Stimulated activated CD4-positive, alpha-beta T cell treated with anti-CD3 and anti-CD28 coated beads, Interleukin-1b, Interleukin-23, amount 100 ng/mL, for 4 hours (primary cell): Measurements from ENCODE around the gene RHOC.
"Not testable (repeated sequence)": the region's sequence is repeated elsewhere in the genome, so short reads cannot be mapped to it uniquely, and the experiment has no call there.

ENCODE experiments used
- DNase-seq, 2 donors: peaks; one replicate each; pipeline ENCODE4 v3.0.0-alpha.2; 2020; ENCODE audit warnings: low read depth in 2 of 2

Gene RHOC

DNA sequence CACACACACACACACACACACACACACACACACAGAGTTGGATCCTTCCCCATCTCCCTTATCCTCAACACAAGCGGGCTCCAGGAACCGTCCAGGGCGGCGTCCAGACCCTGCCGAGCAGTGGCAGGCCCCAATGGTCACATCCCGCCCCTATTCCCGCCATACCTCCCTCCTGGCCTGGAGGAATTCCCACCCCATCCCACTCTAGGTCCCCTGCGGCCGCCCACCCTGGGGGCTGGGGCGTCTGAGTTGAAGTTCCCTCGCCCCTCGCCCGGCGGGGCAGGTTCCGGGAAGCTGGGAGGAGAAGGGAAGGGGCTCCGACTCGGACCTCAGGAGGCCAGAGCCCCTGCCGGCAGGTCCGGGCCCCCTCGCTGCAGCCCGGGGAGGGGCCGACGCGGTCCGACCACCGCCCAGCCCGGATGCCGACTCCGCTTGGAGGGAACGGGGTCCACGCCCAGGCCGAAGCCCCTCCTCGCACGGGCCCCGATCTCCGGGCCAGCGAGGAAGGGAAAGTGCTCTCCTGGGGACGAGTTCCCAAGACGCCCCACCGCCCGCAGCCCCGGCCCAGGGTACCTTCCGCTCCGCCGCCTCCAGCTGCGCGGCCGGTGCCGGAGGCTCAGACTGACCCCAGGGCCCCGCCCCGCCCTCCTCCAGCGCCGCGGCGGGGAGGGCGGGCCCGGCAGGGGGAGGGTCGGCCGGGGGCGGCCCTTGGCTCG, at the start of gene RHOC:
Gene RHOC, minus strand, starts transcription at position 623 of the 716 bp plus-strand sequence. CDS start 3,328 bp downstream, outside the sequence.
- no peak for DNase-seq

DNA sequence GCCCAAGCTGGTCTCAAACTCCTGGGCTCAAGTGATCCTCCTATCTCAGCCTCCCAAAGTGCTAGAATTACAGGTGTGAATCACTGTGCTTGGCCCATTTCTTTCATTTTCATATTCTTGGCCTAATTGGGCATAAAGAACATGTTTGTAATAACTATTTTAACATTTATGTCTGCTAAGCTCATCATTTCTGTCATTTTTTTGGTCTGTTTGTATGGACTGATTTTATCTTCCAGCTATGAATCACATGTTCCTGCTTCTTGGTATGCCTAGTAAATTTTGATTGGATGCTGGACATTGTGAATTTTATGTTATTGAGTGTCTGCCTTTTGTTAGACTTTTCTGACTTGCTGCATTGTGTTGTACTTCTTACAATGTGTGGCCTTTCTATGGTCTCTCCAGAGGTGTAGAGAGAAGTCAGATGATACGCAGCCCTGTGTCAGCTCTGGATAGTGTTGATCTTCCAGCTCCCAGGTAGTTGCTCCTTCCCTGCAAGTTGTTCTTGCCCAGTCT, 47.2 kb upstream of the RHOC start:
- DNase-seq = no peak

DNA sequence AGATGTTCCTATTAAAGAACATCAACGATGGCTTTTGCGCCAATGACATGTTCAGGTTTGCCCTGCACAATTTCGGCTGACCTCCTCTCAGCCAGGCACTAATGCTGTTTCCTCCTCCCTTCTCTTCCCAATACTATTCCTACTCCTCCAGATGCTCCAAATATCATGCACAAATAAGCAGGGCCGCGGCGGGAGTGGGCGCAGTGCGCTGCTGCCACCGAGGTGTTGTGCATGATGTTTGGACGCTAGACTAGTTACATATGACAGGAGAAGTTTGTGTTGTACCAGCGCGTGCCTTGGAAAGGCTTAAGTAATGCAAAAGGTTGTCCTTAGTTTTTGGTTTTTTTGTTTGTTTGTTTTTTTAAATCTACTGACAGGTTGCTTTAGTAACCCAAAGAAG, 41.5 kb upstream of the RHOC start:
- no peak for DNase-seq

DNA sequence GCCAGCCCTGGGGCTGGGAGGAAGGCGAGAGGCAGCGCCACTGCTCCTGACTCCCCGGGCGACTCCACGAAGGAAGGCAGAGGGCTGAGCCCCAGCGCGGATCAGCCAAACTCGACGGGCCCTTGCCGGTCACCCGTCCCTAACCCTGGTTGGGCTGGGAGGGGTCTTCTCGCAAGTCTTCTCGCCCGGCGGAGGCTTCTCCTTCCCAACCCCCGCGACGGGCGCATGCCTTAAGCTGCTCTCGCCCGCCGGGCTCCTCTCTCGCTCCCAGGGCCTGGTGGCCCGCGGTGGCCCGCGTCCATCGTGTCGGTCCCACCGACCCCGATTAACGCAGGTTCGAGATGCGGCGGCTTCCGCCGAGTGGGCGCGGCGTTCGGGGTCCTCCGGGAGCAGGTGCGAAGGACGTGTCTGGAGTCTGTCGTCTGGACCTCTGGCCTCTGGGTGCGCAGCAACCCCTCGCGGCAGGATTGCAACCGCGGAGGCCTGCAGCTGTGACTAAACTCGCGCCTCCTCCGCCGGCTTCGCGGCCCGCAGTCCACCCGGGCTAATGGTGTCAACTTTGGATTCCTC, 37.2 kb upstream of the RHOC start:
- DNase-seq = no peak

DNA sequence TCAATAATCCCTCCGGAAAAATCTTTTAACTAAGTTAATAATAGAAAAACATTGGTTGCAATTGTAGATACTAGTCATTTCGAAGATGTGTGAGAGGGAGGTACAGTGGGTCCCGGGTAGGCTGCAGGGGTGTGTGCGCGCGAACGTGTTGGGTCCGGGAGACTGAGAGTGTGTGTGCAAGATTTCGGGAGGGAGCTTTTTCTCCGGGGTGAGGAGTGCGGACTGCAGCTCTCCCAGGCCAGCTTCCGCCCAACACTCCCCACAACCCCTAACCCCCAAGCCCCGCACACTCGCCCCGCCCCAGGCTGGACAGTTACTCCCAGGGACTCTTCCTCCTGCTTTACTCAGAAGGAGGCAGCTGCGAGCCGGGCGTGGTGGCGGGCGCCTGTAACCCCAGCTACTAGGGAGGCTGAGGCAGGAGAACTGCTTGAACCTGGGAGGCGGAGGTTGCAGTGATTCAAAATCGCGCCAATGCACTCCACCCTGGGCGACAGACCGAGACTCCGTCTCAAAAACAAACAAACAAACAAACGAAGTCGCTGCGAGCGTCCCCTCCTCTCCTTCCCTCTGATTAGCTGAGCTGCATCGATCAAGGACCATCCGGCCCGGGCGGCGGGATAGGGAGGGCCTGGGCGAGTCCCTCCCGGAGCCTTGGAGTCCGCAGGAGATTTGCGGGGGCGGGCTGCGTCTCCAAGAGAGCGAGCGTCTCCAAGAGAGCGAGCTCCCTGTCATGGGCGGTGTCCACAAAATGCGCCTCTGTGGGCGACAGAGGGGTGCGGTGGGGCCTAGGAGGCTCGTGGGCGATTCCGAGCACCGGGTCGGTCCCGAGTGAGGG, 36.5 kb upstream of the RHOC start:
- no peak for DNase-seq

DNA sequence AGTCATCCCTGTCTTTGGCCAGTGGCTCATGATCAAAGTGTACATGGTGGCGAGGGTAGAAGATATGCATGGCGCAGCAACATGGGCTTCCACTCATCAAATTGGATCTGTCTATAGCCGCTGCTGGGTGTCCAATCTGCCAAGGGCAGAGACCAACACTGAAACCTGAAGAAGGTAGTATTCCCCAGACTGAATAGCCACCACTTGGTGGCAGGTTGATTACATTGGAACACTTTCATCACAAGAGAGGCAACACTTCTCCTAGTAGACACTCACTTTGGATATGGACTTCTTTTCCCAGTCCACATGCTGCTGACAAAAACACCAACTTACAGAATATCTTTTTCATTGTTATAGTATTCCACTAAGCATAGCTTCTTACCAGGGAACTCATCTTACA, 30.6 kb upstream of the RHOC start:
- DNase-seq = no peak

DNA sequence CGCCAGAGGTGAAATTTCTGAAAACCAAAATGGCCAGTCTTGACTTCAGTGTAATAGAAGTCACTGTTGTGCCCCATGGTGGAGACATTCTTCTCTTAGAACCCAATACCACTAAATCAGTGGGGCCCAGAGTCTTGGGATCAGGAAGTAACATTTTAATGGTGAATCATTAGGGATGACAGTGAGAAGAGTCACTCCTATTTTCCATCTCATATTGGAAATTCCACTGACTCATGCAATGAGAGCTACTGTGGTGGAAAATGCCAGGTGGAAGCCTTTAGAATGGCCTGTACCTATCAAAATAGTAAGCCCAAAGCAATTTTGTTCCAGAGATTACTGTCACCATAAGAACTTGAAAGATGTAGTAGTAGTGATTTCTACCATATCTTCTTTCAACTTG, 28.8 kb upstream of the RHOC start:
- DNase-seq = no peak

DNA sequence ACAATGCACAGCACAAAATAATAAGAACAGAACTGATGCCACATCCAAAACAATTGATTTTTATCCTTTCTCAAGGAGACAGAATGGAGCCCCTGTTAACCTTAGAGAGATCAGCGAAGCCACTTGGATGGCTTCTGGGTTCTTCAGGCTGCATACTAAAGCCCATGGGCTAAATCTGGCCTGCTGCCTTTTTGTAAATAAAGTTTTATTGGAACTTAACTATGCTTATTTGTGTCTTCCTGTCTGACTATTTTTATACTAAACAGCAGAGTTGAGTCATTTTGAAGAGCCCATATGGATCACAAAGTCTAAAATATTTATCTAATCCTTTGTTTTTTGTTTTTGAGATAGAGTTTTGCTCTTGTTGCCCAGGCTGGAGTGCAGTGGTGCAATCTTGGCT, 24.5 kb upstream of the RHOC start:
- DNase-seq = no peak

DNA sequence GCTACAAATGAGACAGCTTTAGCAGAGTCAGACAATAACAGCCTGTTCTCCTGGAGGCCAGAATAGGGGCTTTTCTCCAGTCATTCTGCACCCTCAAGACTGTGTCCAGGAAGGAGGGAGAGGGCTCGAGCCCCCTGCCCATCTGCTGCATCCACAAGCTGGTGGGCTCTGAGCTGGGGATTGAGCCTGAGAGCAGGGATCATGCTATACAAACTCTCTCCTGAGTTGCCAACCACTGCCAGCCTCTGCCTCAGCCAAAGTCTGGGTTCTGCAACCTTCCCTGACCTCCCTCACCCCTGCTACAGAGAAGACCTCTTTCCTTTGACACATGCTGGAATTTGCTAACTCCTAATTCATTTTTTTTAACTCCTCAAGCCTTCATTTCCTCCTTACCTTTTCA, 23.0 kb upstream of the RHOC start:
- no peak for DNase-seq

DNA sequence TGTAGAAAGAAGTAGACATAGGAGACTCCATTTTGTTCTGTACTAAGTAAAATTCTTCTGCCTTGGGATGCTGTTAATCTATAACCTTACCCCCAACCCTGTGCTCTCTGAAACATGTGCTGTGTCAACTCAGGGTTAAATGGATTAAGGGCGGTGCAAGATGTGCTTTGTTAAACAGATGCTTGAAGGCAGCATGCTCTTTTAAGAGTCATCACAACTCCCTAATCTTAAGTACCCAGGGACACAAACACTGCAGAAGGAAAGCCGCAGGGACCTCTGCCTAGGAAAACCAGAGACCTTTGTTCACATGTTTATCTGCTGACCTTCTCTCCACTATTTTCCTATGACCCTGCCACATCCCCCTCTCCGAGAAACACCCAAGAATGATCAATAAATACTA, 22.1 kb upstream of the RHOC start:
- DNase-seq = not testable (repeated sequence)

DNA sequence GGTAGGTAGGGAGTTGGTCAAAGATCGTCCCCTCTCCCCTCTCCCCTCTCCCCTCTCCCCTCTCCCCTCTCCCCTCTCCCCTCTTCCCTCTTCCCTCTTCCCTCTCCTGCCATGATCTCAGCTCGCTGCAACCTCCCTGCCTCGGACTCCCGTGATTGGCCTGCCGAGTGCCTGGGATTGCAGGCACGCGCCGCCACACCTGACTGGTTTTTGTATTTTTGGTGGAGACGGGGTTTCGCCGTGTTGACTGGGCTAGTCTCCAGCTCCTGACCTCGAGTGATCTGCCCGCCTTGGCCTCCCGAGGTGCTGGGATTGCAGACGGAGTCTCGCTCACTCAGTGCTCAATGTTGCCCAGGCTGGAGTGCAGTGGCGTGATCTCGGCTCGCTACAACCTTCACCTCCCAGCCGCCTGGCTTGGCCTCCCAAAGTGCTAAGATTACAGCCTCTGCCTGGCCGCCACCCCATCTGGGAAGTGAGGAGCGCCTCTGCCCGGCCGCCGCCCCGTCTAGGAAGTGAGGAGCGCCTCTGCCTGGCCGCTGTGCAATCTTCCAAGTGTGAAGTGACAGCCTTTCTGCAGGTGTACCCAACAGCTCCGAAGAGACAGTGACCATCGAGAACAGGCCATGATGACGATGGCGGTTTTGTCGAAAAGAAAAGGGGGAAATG, 21.5 kb upstream of the RHOC start:
- not testable (repeated sequence) for DNase-seq

DNA sequence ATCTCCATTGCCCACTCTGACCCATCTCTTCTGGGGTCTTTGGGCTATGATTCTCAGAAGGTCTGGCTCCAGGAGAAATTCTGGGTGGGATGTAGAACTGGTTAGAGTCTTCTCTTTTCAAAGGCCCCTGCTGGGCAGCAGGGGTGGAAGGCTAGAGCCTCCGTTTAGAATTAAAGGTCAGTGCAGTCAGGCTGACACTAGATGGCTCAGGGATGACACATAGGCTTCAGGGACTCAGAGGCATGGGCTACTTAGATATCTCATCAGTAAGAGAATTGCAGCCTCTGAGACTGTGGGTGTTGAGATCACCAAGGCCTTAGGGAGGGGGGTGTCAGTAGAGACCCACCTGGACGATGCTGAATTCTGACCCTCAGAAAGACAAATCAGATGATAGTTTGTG, 20.8 kb upstream of the RHOC start:
- no peak for DNase-seq

DNA sequence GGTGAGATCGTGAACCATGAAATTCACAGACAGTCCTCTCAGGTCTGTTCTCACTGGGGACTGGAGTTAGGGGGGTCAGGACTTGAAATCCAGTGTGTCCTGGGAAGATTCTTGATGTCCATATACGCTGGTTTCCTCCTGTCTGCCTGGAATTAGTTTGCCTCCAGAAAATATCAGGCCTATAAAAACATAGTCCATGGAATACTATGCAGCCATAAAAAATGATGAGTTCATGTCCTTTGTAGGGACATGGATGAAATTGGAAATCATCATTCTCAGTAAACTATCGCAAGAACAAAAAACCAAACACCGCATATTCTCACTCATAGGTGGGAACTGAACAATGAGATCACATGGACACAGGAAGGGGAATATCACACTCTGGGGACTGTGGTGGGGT, 17.3 kb upstream of the RHOC start:
- DNase-seq = not testable (repeated sequence)

DNA sequence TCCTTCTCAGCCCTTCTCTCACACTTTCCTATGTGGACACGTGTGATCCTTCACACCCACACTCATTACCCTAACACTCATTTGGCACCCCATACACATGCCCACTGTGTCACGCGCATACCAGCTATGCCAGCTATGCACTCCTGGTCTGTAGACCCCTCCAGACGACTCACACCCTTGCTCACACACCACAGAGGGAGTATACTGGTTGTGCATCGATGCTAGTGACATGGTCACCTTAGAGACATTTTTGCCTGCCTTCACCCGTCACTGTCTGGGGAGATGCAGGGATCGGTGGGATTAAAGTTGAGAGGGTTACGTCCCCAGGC, 16.5 kb upstream of the RHOC start:
- no peak for DNase-seq

DNA sequence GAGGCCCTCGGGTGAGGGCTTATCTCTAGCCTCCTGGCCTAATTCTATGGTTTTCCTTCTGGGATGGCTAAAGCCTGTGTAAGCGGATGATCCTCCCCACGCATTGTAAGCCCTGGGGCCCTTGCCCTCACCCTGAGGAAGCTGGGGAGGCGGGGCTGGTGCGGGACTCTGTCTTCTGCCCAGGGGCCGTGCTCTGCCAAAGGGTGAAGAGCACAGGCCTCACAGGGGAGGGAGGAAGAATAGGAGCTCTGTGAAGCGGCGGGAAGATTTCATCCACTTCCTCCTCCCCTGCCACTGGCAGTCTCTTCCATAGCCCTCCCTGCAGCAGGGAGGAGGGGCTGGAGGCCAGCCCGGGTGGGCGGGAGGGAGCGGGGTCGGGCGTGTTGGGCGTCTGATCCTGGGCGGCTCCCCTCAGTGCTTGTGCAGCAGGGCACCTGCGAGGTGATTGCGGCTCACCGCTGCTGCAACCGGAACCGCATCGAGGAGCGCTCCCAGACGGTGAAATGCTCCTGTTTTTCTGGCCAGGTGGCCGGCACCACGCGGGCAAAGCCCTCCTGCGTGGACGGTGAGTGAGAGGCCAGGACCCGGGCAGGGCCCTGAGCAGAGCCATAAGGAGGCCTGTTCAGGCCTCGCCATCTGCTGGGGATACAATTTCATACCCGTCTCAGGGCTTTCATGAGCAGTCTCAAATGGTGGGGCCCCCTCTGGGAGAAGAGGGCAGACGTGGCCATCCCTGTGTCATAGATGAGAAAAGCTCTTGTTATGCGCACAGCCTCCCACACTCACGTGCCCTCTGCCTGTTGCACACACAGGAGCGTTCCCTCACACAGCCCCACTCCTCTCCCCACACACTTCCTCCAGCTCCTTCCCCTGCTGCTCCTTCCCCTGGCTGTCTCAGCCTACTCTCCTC, 15.9 kb upstream of the RHOC start:
- DNase-seq = no peak

DNA sequence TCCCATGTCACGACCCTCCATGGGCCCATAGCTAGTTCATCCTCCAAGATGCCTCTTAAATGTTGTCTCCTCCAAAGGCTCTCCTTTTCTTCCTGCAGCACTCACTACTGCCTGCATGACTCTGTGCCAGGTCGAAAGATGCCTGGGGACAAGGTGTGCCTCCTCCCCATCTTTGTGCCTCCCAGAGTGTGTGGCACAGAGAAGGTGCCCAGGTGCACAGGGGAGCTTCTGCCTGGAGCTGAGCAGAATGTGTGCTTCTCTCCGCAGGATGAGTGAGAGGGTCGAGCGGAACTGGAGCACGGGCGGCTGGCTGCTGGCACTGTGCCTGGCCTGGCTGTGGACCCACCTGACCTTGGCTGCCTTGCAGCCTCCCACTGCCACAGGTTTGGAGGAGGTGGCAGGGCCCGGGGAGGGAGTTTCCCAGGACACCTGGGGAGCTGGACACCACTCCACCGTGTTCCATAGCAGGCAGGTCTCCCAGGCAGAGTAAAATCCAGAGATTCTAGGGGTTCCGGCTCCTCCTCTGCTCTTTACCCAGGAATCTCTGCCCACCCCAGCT, 15.1 kb upstream of the RHOC start:
- DNase-seq = no peak

DNA sequence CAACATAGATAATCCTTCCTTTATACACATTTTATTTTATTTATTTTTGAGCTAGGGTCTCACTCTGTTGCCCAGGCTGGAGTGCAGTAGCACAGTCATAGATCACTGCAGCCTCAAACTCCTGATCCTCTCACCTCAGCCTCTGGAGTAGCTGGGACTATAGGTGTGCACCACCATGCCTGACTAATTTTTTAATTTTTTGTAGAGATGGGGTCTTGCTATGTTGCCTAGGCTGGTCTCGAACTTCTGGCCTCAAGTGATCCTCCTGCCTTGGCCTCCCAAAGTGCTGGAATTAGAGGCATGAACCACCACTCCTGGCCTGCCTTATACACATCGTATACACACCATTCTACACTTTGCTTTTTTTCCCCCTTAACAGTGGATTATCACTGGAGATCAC, 14.4 kb upstream of the RHOC start:
- not testable (repeated sequence) for DNase-seq

DNA sequence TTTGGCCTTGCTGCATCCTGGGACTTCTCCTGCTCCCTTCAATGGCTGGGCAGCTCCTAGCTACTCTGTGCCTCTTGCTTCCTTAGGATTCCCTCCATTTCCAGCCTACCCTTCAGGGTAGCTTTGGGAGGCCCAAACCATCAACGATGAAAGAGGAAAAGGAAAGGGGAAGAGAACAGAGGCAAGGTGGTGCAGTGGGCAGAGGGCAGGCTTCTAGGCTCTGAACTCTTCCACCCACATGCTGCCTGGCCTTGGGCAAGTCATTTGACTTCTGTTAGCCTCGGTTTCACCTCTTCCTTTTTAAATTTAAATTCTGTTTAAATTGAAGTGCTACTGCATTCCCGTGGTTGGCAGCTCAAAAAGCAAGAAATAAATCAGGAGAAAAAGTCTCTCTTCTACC, 13.9 kb upstream of the RHOC start:
- DNase-seq = no peak

DNA sequence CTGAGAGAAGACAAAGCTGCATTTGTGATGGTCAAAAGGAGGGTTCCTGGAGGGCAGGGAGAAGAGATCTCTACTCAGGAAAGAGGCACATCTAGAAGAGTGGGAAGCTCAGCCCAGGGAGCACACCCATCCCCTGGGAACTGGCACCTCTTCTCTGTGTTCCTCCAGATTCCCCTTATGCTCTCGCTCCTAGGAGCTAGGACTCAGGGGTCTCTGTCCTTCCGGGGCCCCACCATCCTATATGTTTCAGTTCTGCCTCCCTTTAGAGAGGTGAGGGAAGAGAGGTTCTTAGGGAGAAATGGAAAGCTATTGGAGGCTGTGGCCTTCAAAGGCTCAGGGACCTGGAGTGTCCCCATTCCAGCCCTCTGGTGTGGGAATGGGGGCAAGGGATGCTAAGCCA, 12.8 kb upstream of the RHOC start:
- no peak for DNase-seq

DNA sequence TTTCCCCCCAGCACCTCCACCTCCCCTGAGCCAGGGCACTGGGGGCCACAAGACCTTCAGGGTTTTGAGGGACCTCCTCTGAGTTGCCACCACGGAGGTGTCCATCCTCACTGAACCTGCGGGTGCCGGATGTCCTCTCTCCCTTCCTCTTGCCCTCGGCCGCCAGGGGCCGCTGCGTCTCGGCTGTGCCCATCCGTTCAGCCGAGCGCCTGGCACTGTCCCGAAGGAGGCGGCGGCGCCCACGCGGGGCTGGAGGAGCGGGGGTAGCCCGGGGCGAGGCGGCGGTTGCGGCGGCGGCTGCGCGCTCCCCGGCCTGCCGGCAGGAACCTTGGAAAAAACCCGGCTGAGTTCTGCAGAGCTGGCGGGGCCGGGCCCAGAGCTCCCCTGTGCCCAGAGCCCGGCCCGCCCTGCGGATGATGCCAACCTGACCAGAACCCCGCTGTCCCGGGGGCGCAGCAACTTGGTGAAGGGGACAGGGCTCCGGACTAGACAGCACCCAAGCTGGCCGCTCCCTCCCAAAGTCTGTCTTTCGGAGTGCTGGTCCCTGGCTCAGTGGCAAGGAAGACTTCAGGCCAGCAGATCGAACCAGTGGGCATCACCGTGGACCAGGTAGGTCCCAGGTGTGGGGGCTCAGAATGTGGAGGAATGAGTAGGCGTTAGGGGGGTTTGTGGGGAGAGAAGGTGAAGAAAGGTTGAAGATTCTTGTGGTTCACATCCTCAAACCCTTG, 11.9 kb upstream of the RHOC start:
- peak; percentile 64 to 77 for DNase-seq
